IMR-90 (cell line): ENCODE data around the gene PPFIA1. TPM values are rescaled to one million over a fixed set of nuclear protein-coding genes. Genes with fewer than 3 reads are reported as not detected.

Experiments
- ATAC-seq: fragments of 200-7000 bp; cut with Tn5 transposase; 2 replicates; pipeline ENCODE4 v1.9.1; 2020; ENCODE audit warnings: low read depth, mild to moderate bottlenecking, moderate library complexity
- BruUV-seq: library from RNA; stranded (reverse); fragments of 400-500 nt; replicated peaks from 2 replicates; lab custom pipeline; 2021; lab: Mats Ljungman, UMichigan
- CTCF ChIA-PET: fragments of 300-600 bp; formaldehyde crosslinking; extraction: SDS; loops from one replicate; lab custom pipeline; 2021; ENCODE audit warnings: antibody characterized with exemption; lab: Yijun Ruan, JAX
- POLR2A ChIA-PET: fragments of 300-600 bp; sonication (Branson Sonifier 250); formaldehyde crosslinking; loops from one replicate; lab custom pipeline; 2022; ENCODE audit warnings: antibody characterized with exemption; ENCODE audit not compliant: unreplicated experiment; lab: Charles Lee
- DNase-seq: peaks from one replicate; pipeline ENCODE4 v3.0.0; 2013
- H2AFZ ChIP-seq: replicated peaks from 2 replicates; pipeline ENCODE3; 2013; ENCODE audit warnings: low read length, mild to moderate bottlenecking; ENCODE audit not compliant: poor library complexity
- H2AK5ac ChIP-seq: 2 replicates; pipeline ENCODE4 v1.6.1; 2013; ENCODE audit warnings: low read depth, low read length, inconsistent platforms
- H2AK9ac ChIP-seq: replicated peaks from 2 replicates; pipeline ENCODE3; 2013; ENCODE audit warnings: mild to moderate bottlenecking, low read depth, low read length, moderate library complexity; ENCODE audit not compliant: poor library complexity
- H2BK120ac ChIP-seq: 2 replicates; pipeline ENCODE4 v1.6.1; 2013; ENCODE audit warnings: low read depth, low read length, inconsistent platforms
- H2BK15ac ChIP-seq: 3 replicates; pipeline ENCODE4 v1.6.1; 2013; ENCODE audit warnings: low read depth, low read length, inconsistent platforms
- H2BK20ac ChIP-seq: 2 replicates; pipeline ENCODE4 v1.6.1; 2013; ENCODE audit warnings: low read depth, mild to moderate bottlenecking, inconsistent platforms, low read length, moderate library complexity
- H2BK5ac ChIP-seq: 2 replicates; pipeline ENCODE4 v1.6.1; 2013; ENCODE audit warnings: mild to moderate bottlenecking, low read depth, low read length, inconsistent platforms; ENCODE audit not compliant: poor library complexity, severe bottlenecking
- H3K14ac ChIP-seq: replicated peaks from 2 replicates; pipeline ENCODE4 v1.6.1; 2013; ENCODE audit warnings: low read depth, low read length, inconsistent platforms
- H3K18ac ChIP-seq: 2 replicates; pipeline ENCODE4 v1.6.1; 2013; ENCODE audit warnings: low read depth, low read length, control low read depth
- H3K23ac ChIP-seq: 2 replicates; pipeline ENCODE4 v1.6.1; 2013; ENCODE audit warnings: low read depth, low read length, inconsistent platforms
- H3K27ac ChIP-seq: 2 replicates; pipeline ENCODE4 v1.5.1; 2013; ENCODE audit warnings: mild to moderate bottlenecking, control low read depth, low read length; ENCODE audit not compliant: insufficient read depth
- H3K27me3 ChIP-seq: 2 replicates; pipeline ENCODE4 v1.6.1; 2013; ENCODE audit warnings: low read length; ENCODE audit not compliant: control insufficient read depth, insufficient read depth
- H3K36me3 ChIP-seq: 2 replicates; pipeline ENCODE4 v1.6.1; 2013; ENCODE audit warnings: low read length, mixed read lengths; ENCODE audit not compliant: control insufficient read depth, insufficient read depth
- H3K4ac ChIP-seq: 2 replicates; pipeline ENCODE4 v1.6.1; 2013; ENCODE audit warnings: low read depth, low read length, inconsistent platforms
- H3K4me1 ChIP-seq: 2 replicates; pipeline ENCODE4 v1.6.1; 2013; ENCODE audit warnings: low read length, mixed read lengths; ENCODE audit not compliant: control insufficient read depth, insufficient read depth
- H3K4me2 ChIP-seq: 2 replicates; pipeline ENCODE4 v1.6.1; 2013; ENCODE audit warnings: low read depth, mild to moderate bottlenecking, control low read depth, low read length, moderate library complexity
- H3K4me3 ChIP-seq: 2 replicates; pipeline ENCODE4 v1.5.1; 2013; ENCODE audit warnings: low read depth, mild to moderate bottlenecking, control low read depth, low read length, moderate library complexity; ENCODE audit not compliant: insufficient read depth
- H3K56ac ChIP-seq: 2 replicates; pipeline ENCODE4 v1.6.1; 2013; ENCODE audit warnings: low read length, inconsistent platforms; ENCODE audit not compliant: insufficient read depth; ENCODE audit errors: extremely low read depth
- H3K79me1 ChIP-seq, 2 experiments: 2 replicates each; pipeline ENCODE4 v1.6.1; 2013; ENCODE audit warnings: low read length in 2 of 2, inconsistent platforms in 1 of 2, low read depth in 1 of 2
- H3K9ac ChIP-seq: 2 replicates; pipeline ENCODE4 v1.6.1; 2013; ENCODE audit warnings: low read depth, low read length, control low read depth
- H3K9me1 ChIP-seq: 2 replicates; pipeline ENCODE4 v1.6.1; 2013; ENCODE audit warnings: low read length, inconsistent platforms; ENCODE audit not compliant: insufficient read depth
- H3K9me3 ChIP-seq: 2 replicates; pipeline ENCODE4 v1.6.1; 2013; ENCODE audit warnings: low read length; ENCODE audit not compliant: control insufficient read depth, insufficient read depth
- H4K20me1 ChIP-seq: 2 replicates; pipeline ENCODE4 v1.6.1; 2013; ENCODE audit warnings: low read length, inconsistent platforms; ENCODE audit not compliant: insufficient read depth
- H4K5ac ChIP-seq: 2 replicates; pipeline ENCODE4 v1.6.1; 2013; ENCODE audit warnings: mild to moderate bottlenecking, low read depth, low read length, control low read depth
- H4K8ac ChIP-seq, 2 experiments: 2 replicates each; pipeline ENCODE4 v1.6.1; 2013; ENCODE audit warnings: low read depth in 2 of 2, low read length in 2 of 2, control low read depth in 1 of 2, inconsistent platforms in 1 of 2
- H4K91ac ChIP-seq: 2 replicates; pipeline ENCODE4 v1.6.1; 2013; ENCODE audit warnings: low read depth, low read length, inconsistent platforms; ENCODE audit not compliant: insufficient read depth
- MAFK ChIP-seq: IDR thresholded peaks from 2 replicates; pipeline ENCODE4 v1.6.1; 2012; ENCODE audit warnings: low read depth, low read length, improper control_type of control experiment
- MXI1 ChIP-seq: IDR thresholded peaks from 2 replicates; pipeline ENCODE4 v1.6.1; 2012; ENCODE audit warnings: low read depth, mild to moderate bottlenecking, low read length, moderate library complexity, borderline replicate concordance
- POLR2A ChIP-seq: IDR thresholded peaks from 2 replicates; pipeline ENCODE4 v1.6.1; 2012; ENCODE audit warnings: mild to moderate bottlenecking, low read depth, low read length
- RAD21 ChIP-seq: IDR thresholded peaks from 2 replicates; pipeline ENCODE4 v1.6.1; 2012; ENCODE audit warnings: low read length, improper control_type of control experiment
- WGBS, 2 experiments: methylation state at CpG; one replicate each; pipeline versions ENCODE4 v1.1.5 to v1.1.7; 2013; ENCODE audit warnings: missing lambda C conversion rate in 2 of 2; ENCODE audit not compliant: insufficient read length in 1 of 2; ENCODE audit errors: extremely low coverage in 2 of 2; 5-methylcytosine and 5-hydroxymethylcytosine counted together
- dilution Hi-C: fragments of 300-500 bp; cut with HindIII; formaldehyde crosslinking; loops from one replicate; pipeline ENCODE4 v1.14.3; 2018; ENCODE audit warnings: low sequenced_read_pairs; ENCODE audit not compliant: unreplicated experiment
- in situ Hi-C: fragments of 300-500 bp; cut with MboI; formaldehyde crosslinking; loops from 3 replicates; pipeline ENCODE4 v1.14.3; 2019; ENCODE audit warnings: low sequenced_read_pairs, inconsistent platforms, mixed read lengths
- intact Hi-C: fragments of 100-400 bp; cut with micrococcal nuclease; formaldehyde crosslinking; loops from 2 replicates; pipeline ENCODE4 v1.10.0; 2022
- polyA plus RNA-seq, 3 experiments: library from polyadenylated mRNA; depleted of rRNA; stranded (reverse); fragments of >200 nt; gene quantifications; 2 replicates each; pipeline ENCODE4 v1.2.3, GENCODE V29; 2012; ENCODE audit warnings: low replicate concordance in 1 of 3
- total RNA-seq: library from RNA; depleted of rRNA; stranded (reverse); fragments of >200 nt; gene quantifications from 2 replicates; pipeline ENCODE4 v1.2.3, GENCODE V29; 2012

Gene PPFIA1
- total and polyA plus RNA-seq, 2 of the 4 experiments (the other 2 are of a cell fraction): 25.6 to 37.2 TPM

DNA sequence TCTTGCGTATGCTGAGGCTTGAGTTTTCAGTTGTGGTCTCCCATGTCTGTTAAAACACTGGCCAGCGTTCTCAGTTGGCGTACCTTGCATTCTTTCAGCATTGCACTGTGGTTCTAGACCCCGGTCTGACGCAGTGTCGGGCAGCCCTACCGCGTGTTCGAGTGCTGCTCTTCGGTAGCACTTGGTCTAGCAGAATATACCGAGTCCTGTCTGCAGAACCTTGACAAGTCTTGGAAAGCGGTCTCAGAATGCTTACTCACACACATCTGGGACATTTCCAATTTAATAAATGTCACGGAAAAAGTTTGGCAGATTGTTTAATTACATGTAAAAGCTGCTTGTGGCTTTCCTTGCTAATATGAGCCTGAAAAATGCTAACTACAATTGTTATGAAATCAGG lies 32.6 kb downstream of the PPFIA1 start:
- BruUV-seq: no TSS peak
- Histone ChIP-seq H3K9ac (no peak overlapping the region), H3K4ac (no peak overlapping the region), H3K18ac (peak overlapping the region; percentile 9; the same call in 1 of the 2 replicates), H3K27ac (peak overlapping the region; percentile 53; the same call in 1 of the 2 replicates), H3K23ac (no peak overlapping the region), H2BK5ac (peak overlapping the region; percentile 11), H4K5ac (no peak overlapping the region), H4K8ac (no peak overlapping the region), H3K14ac (0 out of 2 replicates have a peak overlapping the region, but pooled peaks have one; percentile 60), H3K9me3 (no peaks in the 10 kb centered on the region), H2AFZ (no peak overlapping the region), H2AK9ac (no peak overlapping the region), H3K56ac (0 out of 2 replicates have a peak overlapping the region, but pooled peaks have one; percentile 9), H2AK5ac (peak overlapping the region; percentile 36; the same call in 1 of the 2 replicates), H3K4me3 (no peak overlapping the region), H2BK15ac (no peak overlapping the region), H4K20me1 (peaks cover 44% of the 10 kb centered on the region), H3K4me2 (peak overlapping the region; percentile 63), H3K79me1 (peaks cover 31 to 78% of the 10 kb centered on the region in 2 experiments), H3K4me1 (peaks cover 30% of the 10 kb centered on the region), H4K91ac (peak overlapping the region; percentile 1), H2BK20ac (no peak overlapping the region; the same call in 1 of the 2 replicates), H3K27me3 (no peaks in the 10 kb centered on the region), H2BK120ac (no peak overlapping the region), H3K36me3 (peaks cover 8% of the 10 kb centered on the region), H3K9me1 (peaks cover 43% of the 10 kb centered on the region)
- no peak for TF ChIP-seq MAFK
- no peak for TF ChIP-seq RAD21
- no peak for TF ChIP-seq POLR2A
- no peak for TF ChIP-seq MXI1
- ChIA-PET POLR2A (no interaction called here), CTCF (no interaction called here)
- ATAC-seq (peak; percentile 42), DNase-seq (peak; percentile 73)
- dilution Hi-C loops (no loop called here), in situ Hi-C loops (no loop called here), intact Hi-C loops (no loop called here)
- 83% methylated on average over 5 of the region's 13 CpGs; no CpG with 5 or more reads in 1 of the 2 experiments for WGBS, 2 experiments
